Cardiac septum (tissue), 1 donor: ENCODE results near the gene CHST3. TPM values are rescaled to one million over a fixed set of nuclear protein-coding genes. Genes with fewer than 3 reads are reported as not detected.
"Not testable (repeated sequence)": the region's sequence is repeated elsewhere in the genome, so short reads cannot be mapped to it uniquely, and the experiment has no call there.

ENCODE experiments used
- DNase-seq: peaks from one replicate; pipeline ENCODE4 v3.0.0-alpha.2; 2020; ENCODE audit warnings: low spot score
- intact Hi-C: fragments of 100-400 bp; cut with DNase I; formaldehyde crosslinking; loops from one replicate; pipeline ENCODE4 v1.14.0; 2022
- long read RNA-seq: library from polyadenylated mRNA; unstranded; transcript quantifications from one replicate; pipeline ENCODE4 v2.0.0, GENCODE V29; 2021
- total RNA-seq: library from RNA; stranded (reverse); fragmentation: NEBNext Ultra II Directional; extraction: Animal tissue kit (Norgen Biotek cat#: 25700); gene quantifications from one replicate; pipeline ENCODE4 v1.2.1, GENCODE V29; 2021
- donor health status: DM: no; HTN: no; CAD: no.

The CHST3 gene
- 24.4 TPM for total RNA-seq
- long read RNA-seq, full-length matches to known transcripts, result 2 of 26 reads
- long read RNA-seq, partial matches to known transcripts, result 2 of 26 reads
- long read RNA-seq, other reads (novel, unspliced or antisense), result 22 of 26 reads

GRCh38 chr10:71964098-71964742 lies at the start of gene CHST3:
CHST3 (plus strand) TSS chr10:71964395; CDS start chr10:72005843, 41,448 bp downstream.
- DNase-seq, result peak; percentile 90
- intact Hi-C loops, result loop anchor here (5.0 kb wide), 1 partner anchor 33 kb away; no protein-coding TSS in a partner anchor

GRCh38 chr10:71916827-71917226 lies 47.4 kb upstream of the CHST3 start:
- no peak for DNase-seq
- intact Hi-C loops, result no loop called here

- intact Hi-C loops, result no loop called here
- DNase-seq, result no peak
Observed at GRCh38 chr10:71918992-71919391, 45.2 kb upstream of the CHST3 start.

- intact Hi-C loops, DNase-seq: not testable (repeated sequence)
Observed at GRCh38 chr10:71919956-71920539, 44.1 kb upstream of the CHST3 start.

- intact Hi-C loops, result no loop called here
- no peak for DNase-seq
Observed at GRCh38 chr10:71920540-71921323, 43.5 kb upstream of the CHST3 start.

GRCh38 chr10:71921324-71922027 lies 42.7 kb upstream of the CHST3 start:
- DNase-seq, result no peak
- intact Hi-C loops, result no loop called here

GRCh38 chr10:71923138-71923692 lies 41.0 kb upstream of the CHST3 start:
- DNase-seq, result peak; percentile 39
- intact Hi-C loops, result no loop called here

GRCh38 chr10:71924771-71925170 lies 39.4 kb upstream of the CHST3 start:
- no peak for DNase-seq
- intact Hi-C loops, result no loop called here

GRCh38 chr10:71927159-71927558 lies 37.0 kb upstream of the CHST3 start:
- intact Hi-C loops, result no loop called here
- no peak for DNase-seq

- intact Hi-C loops, result no loop called here
Observed at GRCh38 chr10:71927776-71928592, 36.2 kb upstream of the CHST3 start.

GRCh38 chr10:71931295-71931694 lies 32.9 kb upstream of the CHST3 start:
- no peak for DNase-seq
- intact Hi-C loops, result no loop called here

More at GRCh38 chr10:71927776-71928592, 36.2 kb upstream of the CHST3 start:
- DNase-seq, result no peak

GRCh38 chr10:71933651-71934050 lies 30.5 kb upstream of the CHST3 start:
- no peak for DNase-seq
- intact Hi-C loops, result no loop called here

GRCh38 chr10:71938211-71938610 lies 26.0 kb upstream of the CHST3 start:
- DNase-seq, result no peak
- intact Hi-C loops, result no loop called here

GRCh38 chr10:71939304-71939703 lies 24.9 kb upstream of the CHST3 start:
- no peak for DNase-seq
- intact Hi-C loops, result no loop called here

- intact Hi-C loops, result no loop called here
- DNase-seq, result peak; percentile 27
Observed at GRCh38 chr10:71939861-71940474, 24.2 kb upstream of the CHST3 start.

- intact Hi-C loops, result no loop called here
- DNase-seq, result no peak
Observed at GRCh38 chr10:71940752-71941151, 23.4 kb upstream of the CHST3 start.

GRCh38 chr10:71941318-71941717 lies 22.9 kb upstream of the CHST3 start:
- intact Hi-C loops, result no loop called here
- DNase-seq, result no peak

- intact Hi-C loops, result no loop called here
- DNase-seq, result no peak
Observed at GRCh38 chr10:71945819-71946474, 18.2 kb upstream of the CHST3 start.
